ENCODE data around the gene GNB1L. TPM values are rescaled to one million over a fixed set of nuclear protein-coding genes. Genes with fewer than 3 reads are reported as not detected.

Gene GNB1L
- total RNA-seq, 2 experiments from 2014 or later, result 7.4 to 8.7 TPM

GRCh38 chr22:19823191-19823901, 31.3 kb downstream of the GNB1L start:
- no peaks in the 10 kb centered on the region for H3K36me3 Mint-ChIP-seq (ENCODE audit: low read depth)
- CTCF ChIA-PET, result no interaction called here
- DNase-seq, result no peak

GRCh38 chr22:19822301-19823117, 32.2 kb downstream of the GNB1L start:
- Mint-ChIP-seq H3K27me3 (no peaks in the 10 kb centered on the region), H3K4me1 (no peaks in the 10 kb centered on the region), H3K9me3 (no peaks in the 10 kb centered on the region), H3K27ac (no peak overlapping the region), H3K4me3 (no peak overlapping the region), H3K36me3 (ENCODE audit: low read depth) (no peaks in the 10 kb centered on the region)
- ChIA-PET CTCF (no interaction called here), POLR2A (interaction anchor here (1.1 kb wide), 1 partner anchor 14 kb away, joined by 3 read pairs; no protein-coding TSS in a partner anchor)
- no peak for DNase-seq

More at GRCh38 chr22:19823191-19823901, 31.3 kb downstream of the GNB1L start:
- H3K27me3 Mint-ChIP-seq, result no peaks in the 10 kb centered on the region
- no peak overlapping the region for H3K4me3 Mint-ChIP-seq
- no peaks in the 10 kb centered on the region for H3K9me3 Mint-ChIP-seq
- no peak overlapping the region for H3K27ac Mint-ChIP-seq
- no peaks in the 10 kb centered on the region for H3K4me1 Mint-ChIP-seq
- POLR2A ChIA-PET, result interaction anchor here (1.1 kb wide), 1 partner anchor 15 kb away, joined by 3 read pairs; no protein-coding TSS in a partner anchor

GRCh38 chr22:19821523-19822300, 33.0 kb downstream of the GNB1L start:
- POLR2A ChIA-PET, result no interaction called here
- CTCF ChIA-PET, result interaction anchor here (0.7 kb wide), 1 partner anchor 132 kb away, joined by 3 read pairs; no protein-coding TSS in a partner anchor
- H3K27ac Mint-ChIP-seq, result no peak overlapping the region
- H3K4me1 Mint-ChIP-seq, result no peaks in the 10 kb centered on the region
- DNase-seq, result no peak
- no peak overlapping the region for H3K4me3 Mint-ChIP-seq
- H3K9me3 Mint-ChIP-seq, result no peaks in the 10 kb centered on the region
- H3K27me3 Mint-ChIP-seq, result no peaks in the 10 kb centered on the region
- H3K36me3 Mint-ChIP-seq (ENCODE audit: low read depth), result no peaks in the 10 kb centered on the region

GRCh38 chr22:19820880-19821522, 33.7 kb downstream of the GNB1L start:
- H3K4me1 Mint-ChIP-seq, result no peaks in the 10 kb centered on the region
- POLR2A ChIA-PET, result no interaction called here
- H3K27me3 Mint-ChIP-seq, result no peaks in the 10 kb centered on the region
- no peaks in the 10 kb centered on the region for H3K9me3 Mint-ChIP-seq
- CTCF ChIA-PET, result interaction anchor here (0.7 kb wide), 1 partner anchor 133 kb away, joined by 3 read pairs; no protein-coding TSS in a partner anchor
- H3K36me3 Mint-ChIP-seq (ENCODE audit: low read depth), result no peaks in the 10 kb centered on the region
- no peak overlapping the region for H3K4me3 Mint-ChIP-seq
- H3K27ac Mint-ChIP-seq, result no peak overlapping the region
- DNase-seq, result no peak

- Mint-ChIP-seq H3K36me3 (ENCODE audit: low read depth) (no peaks in the 10 kb centered on the region), H3K27ac (no peak overlapping the region), H3K27me3 (no peaks in the 10 kb centered on the region), H3K4me3 (no peak overlapping the region), H3K9me3 (no peaks in the 10 kb centered on the region), H3K4me1 (no peaks in the 10 kb centered on the region)
- CTCF ChIA-PET, result no interaction called here
- POLR2A ChIA-PET, result no interaction called here
- DNase-seq, result no peak
Observed at GRCh38 chr22:19819911-19820879, 34.5 kb downstream of the GNB1L start.

GRCh38 chr22:19819208-19819910, 35.3 kb downstream of the GNB1L start:
- POLR2A ChIA-PET, result no interaction called here
- DNase-seq, result no peak
- CTCF ChIA-PET, result no interaction called here
- Mint-ChIP-seq H3K27me3 (no peaks in the 10 kb centered on the region), H3K9me3 (no peaks in the 10 kb centered on the region), H3K4me3 (no peak overlapping the region), H3K36me3 (ENCODE audit: low read depth) (no peaks in the 10 kb centered on the region), H3K4me1 (no peaks in the 10 kb centered on the region), H3K27ac (no peak overlapping the region)

GRCh38 chr22:19818324-19819207, 36.1 kb downstream of the GNB1L start:
- Mint-ChIP-seq H3K27ac (no peak overlapping the region), H3K36me3 (ENCODE audit: low read depth) (no peaks in the 10 kb centered on the region), H3K4me1 (no peaks in the 10 kb centered on the region), H3K9me3 (no peaks in the 10 kb centered on the region), H3K4me3 (no peak overlapping the region), H3K27me3 (no peaks in the 10 kb centered on the region)
- peak; percentile 12 for DNase-seq
- ChIA-PET CTCF (no interaction called here), POLR2A (no interaction called here)

GRCh38 chr22:19816372-19817119, 38.1 kb downstream of the GNB1L start:
- ChIA-PET CTCF (no interaction called here), POLR2A (no interaction called here)
- DNase-seq, result peak; percentile 5
- Mint-ChIP-seq H3K36me3 (ENCODE audit: low read depth) (no peaks in the 10 kb centered on the region), H3K27me3 (no peaks in the 10 kb centered on the region), H3K4me1 (no peaks in the 10 kb centered on the region), H3K27ac (no peak overlapping the region), H3K4me3 (no peak overlapping the region), H3K9me3 (no peaks in the 10 kb centered on the region)

GRCh38 chr22:19815823-19816290, 38.8 kb downstream of the GNB1L start:
- no peaks in the 10 kb centered on the region for H3K36me3 Mint-ChIP-seq (ENCODE audit: low read depth)
- no peak overlapping the region for H3K27ac Mint-ChIP-seq
- ChIA-PET POLR2A (no interaction called here), CTCF (no interaction called here)
- H3K9me3 Mint-ChIP-seq, result no peaks in the 10 kb centered on the region
- no peaks in the 10 kb centered on the region for H3K27me3 Mint-ChIP-seq
- no peak overlapping the region for H3K4me3 Mint-ChIP-seq
- DNase-seq, result peak; percentile 2
- H3K4me1 Mint-ChIP-seq, result peaks cover 4% of the 10 kb centered on the region

- peak; percentile 10 for DNase-seq
- Mint-ChIP-seq H3K27ac (no peak overlapping the region), H3K4me3 (no peak overlapping the region), H3K9me3 (no peaks in the 10 kb centered on the region), H3K4me1 (peaks cover 7% of the 10 kb centered on the region), H3K27me3 (no peaks in the 10 kb centered on the region), H3K36me3 (ENCODE audit: low read depth) (no peaks in the 10 kb centered on the region)
- CTCF ChIA-PET, result no interaction called here
- POLR2A ChIA-PET, result no interaction called here
Observed at GRCh38 chr22:19815093-19815822, 39.4 kb downstream of the GNB1L start.
